OCI-LY7 (cell line): ENCODE results near the gene DDAH1. TPM values are rescaled to one million over a fixed set of nuclear protein-coding genes. Genes with fewer than 3 reads are reported as not detected.

Experiments
- BruUV-seq: library from RNA; stranded (reverse); fragments of 400-500 nt; replicated peaks from 2 replicates; lab custom pipeline; 2021; lab: Mats Ljungman, UMichigan
- CTCF ChIA-PET: fragments of 300-600 bp; sonication (Branson Sonifier 250); formaldehyde crosslinking; loops from one replicate; lab custom pipeline; 2022; ENCODE audit warnings: antibody characterized with exemption; ENCODE audit not compliant: unreplicated experiment; lab: Charles Lee
- POLR2A ChIA-PET: fragments of 300-600 bp; sonication (Branson Sonifier 250); formaldehyde crosslinking; loops from one replicate; lab custom pipeline; 2022; ENCODE audit warnings: antibody characterized with exemption; lab: Charles Lee
- DNase-seq: peaks from one replicate; pipeline ENCODE4 v3.0.0-alpha.2; 2015; ENCODE audit warnings: low spot score
- H2AFZ ChIP-seq: fragments of 200-600 bp; sonication (generic), shearing (Covaris generic); 2 replicates; pipeline ENCODE4 v1.6.1; 2014; ENCODE audit warnings: mild to moderate bottlenecking, antibody characterized with exemption, low read length, moderate library complexity
- H3K27ac ChIP-seq: fragments of 200-600 bp; sonication (generic); 2 replicates; pipeline ENCODE4 v1.5.1; 2014; ENCODE audit warnings: mixed run types, low read depth, mild to moderate bottlenecking, moderate library complexity, low read length, inconsistent platforms; ENCODE audit not compliant: poor library complexity, severe bottlenecking
- H3K36me3 ChIP-seq: fragments of 200-600 bp; sonication (generic); 2 replicates; pipeline ENCODE4 v1.6.1; 2014; ENCODE audit warnings: mild to moderate bottlenecking, antibody characterized with exemption, low read length, moderate library complexity, mixed read lengths; ENCODE audit not compliant: insufficient read depth
- H3K4me1 ChIP-seq: fragments of 200-600 bp; sonication (generic); 2 replicates; pipeline ENCODE4 v1.5.1; 2014; ENCODE audit warnings: mild to moderate bottlenecking, low read length; ENCODE audit not compliant: insufficient read depth, poor library complexity, severe bottlenecking
- H3K4me2 ChIP-seq: fragments of 200-600 bp; sonication (generic); 2 replicates; pipeline ENCODE4 v1.6.1; 2014; ENCODE audit warnings: mild to moderate bottlenecking, low read length
- H3K4me3 ChIP-seq: fragments of 200-600 bp; sonication (generic); 2 replicates; pipeline ENCODE4 v1.5.1; 2014; ENCODE audit warnings: mild to moderate bottlenecking, low read depth, low read length; ENCODE audit not compliant: poor library complexity, severe bottlenecking
- H3K79me2 ChIP-seq: fragments of 200-600 bp; sonication (generic); 2 replicates; pipeline ENCODE4 v1.6.1; 2016; ENCODE audit warnings: low read depth, mild to moderate bottlenecking, low read length, moderate library complexity, mixed read lengths; ENCODE audit not compliant: insufficient read depth
- H3K9me2 ChIP-seq: fragments of 200-600 bp; sonication (generic); 2 replicates; pipeline ENCODE4 v1.6.1; 2016; ENCODE audit warnings: mild to moderate bottlenecking, low read length, mixed read lengths; ENCODE audit not compliant: insufficient read depth
- H3K9me3 ChIP-seq: fragments of 200-600 bp; sonication (generic); 2 replicates; pipeline ENCODE4 v1.6.1; 2014; ENCODE audit warnings: mild to moderate bottlenecking, mixed run types, low read length, mixed read lengths
- H4K20me1 ChIP-seq: fragments of 200-600 bp; sonication (generic); 2 replicates; pipeline ENCODE4 v1.6.1; 2014; ENCODE audit warnings: mild to moderate bottlenecking, antibody characterized with exemption, low read length, moderate library complexity, mixed read lengths; ENCODE audit not compliant: insufficient read depth
- EZH2phosphoT487 ChIP-seq: fragments of 200-600 bp; sonication (generic); IDR thresholded peaks from 2 replicates; pipeline ENCODE4 v1.6.1; 2018; ENCODE audit warnings: low read depth, borderline replicate concordance, mild to moderate bottlenecking, mixed run types, antibody characterized with exemption, low read length, moderate library complexity, mixed read lengths
- intact Hi-C: fragments of 100-400 bp; cut with micrococcal nuclease; formaldehyde crosslinking; loops from one replicate; pipeline ENCODE4 v1.10.0; 2022; ENCODE audit not compliant: unreplicated experiment
- total RNA-seq, 2 experiments: library from RNA; depleted of rRNA in 1 of 2; stranded (reverse); fragments of >200 nt in 1 of 2; shearing (Covaris generic) in 1 of 2; gene quantifications; 2 replicates each; pipeline ENCODE4 v1.2.3, GENCODE V29; 2014 to 2022
- TF ChIP-seq, protein P1 (sequence below): fragments of 200-600 bp; sonication (generic); conservative IDR thresholded peaks from 2 replicates; pipeline ENCODE4 v1.5.1; 2014; ENCODE audit warnings: mild to moderate bottlenecking, antibody characterized with exemption, low read length, moderate library complexity, mixed read lengths

The DDAH1 gene
- total RNA-seq, 2 experiments from 2014 or later, result not detected

DNA sequence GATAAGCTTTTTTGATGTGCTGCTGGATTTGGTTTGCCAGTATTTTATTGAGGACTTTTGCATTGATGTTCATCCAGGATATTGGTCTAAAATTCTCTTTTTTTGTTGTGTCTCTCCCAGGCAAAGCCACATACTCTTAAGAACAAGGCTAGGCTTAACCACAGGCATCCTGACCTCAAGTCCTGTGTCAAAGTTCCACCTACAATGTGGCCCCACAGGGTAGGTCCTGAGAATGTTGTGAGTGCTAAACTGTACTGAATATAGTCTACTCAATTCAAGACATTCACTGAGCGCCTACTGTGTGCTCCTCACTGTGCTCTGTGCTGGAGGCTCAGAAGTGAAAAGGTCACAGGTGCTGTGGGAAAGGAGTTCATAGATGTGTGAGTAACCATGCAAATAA is 20.6 kb downstream of the DDAH1 start:
- Histone ChIP-seq H3K4me3 (no peak overlapping the region), H2AFZ (no peak overlapping the region), H3K9me3 (no peaks in the 10 kb centered on the region), H3K9me2 (no peaks in the 10 kb centered on the region), H3K27ac (no peak overlapping the region), H3K36me3 (no peaks in the 10 kb centered on the region), H3K4me1 (no peaks in the 10 kb centered on the region), H3K79me2 (no peaks in the 10 kb centered on the region), H4K20me1 (no peaks in the 10 kb centered on the region), H3K4me2 (no peak overlapping the region)
- no TSS peak for BruUV-seq
- POLR2A ChIA-PET, result no interaction called here
- intact Hi-C loops, result no loop called here
- TF ChIP-seq, protein P1, sequence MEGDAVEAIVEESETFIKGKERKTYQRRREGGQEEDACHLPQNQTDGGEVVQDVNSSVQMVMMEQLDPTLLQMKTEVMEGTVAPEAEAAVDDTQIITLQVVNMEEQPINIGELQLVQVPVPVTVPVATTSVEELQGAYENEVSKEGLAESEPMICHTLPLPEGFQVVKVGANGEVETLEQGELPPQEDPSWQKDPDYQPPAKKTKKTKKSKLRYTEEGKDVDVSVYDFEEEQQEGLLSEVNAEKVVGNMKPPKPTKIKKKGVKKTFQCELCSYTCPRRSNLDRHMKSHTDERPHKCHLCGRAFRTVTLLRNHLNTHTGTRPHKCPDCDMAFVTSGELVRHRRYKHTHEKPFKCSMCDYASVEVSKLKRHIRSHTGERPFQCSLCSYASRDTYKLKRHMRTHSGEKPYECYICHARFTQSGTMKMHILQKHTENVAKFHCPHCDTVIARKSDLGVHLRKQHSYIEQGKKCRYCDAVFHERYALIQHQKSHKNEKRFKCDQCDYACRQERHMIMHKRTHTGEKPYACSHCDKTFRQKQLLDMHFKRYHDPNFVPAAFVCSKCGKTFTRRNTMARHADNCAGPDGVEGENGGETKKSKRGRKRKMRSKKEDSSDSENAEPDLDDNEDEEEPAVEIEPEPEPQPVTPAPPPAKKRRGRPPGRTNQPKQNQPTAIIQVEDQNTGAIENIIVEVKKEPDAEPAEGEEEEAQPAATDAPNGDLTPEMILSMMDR, result no peak
- TF ChIP-seq EZH2phosphoT487, result no peak
- DNase-seq, result no peak
- CTCF ChIA-PET, result no interaction called here

DNA sequence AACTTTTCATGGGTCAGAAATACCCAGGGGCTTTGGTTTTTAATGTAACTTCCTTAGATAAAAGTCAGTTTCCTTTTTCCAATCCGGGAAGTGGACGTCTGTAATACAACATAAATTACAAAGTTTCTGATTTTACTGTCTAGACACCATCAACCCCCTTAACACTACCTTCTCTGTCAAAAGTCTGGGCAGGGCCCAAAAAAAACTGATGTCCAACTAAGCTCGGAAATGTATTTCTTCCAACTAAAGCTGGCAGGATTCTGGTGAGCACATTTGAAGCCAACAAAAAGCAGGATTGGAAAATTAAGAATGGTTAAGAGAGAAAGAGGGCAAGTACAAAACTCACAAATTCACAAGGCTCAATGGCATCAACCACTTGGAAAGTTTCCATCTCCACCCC is 24.3 kb downstream of the DDAH1 start:
- Histone ChIP-seq H3K27ac (no peak overlapping the region), H3K4me3 (no peak overlapping the region), H3K4me1 (no peaks in the 10 kb centered on the region), H3K9me2 (no peaks in the 10 kb centered on the region), H2AFZ (no peak overlapping the region), H3K36me3 (no peaks in the 10 kb centered on the region), H3K79me2 (no peaks in the 10 kb centered on the region), H3K9me3 (no peaks in the 10 kb centered on the region), H4K20me1 (no peaks in the 10 kb centered on the region), H3K4me2 (no peak overlapping the region)
- intact Hi-C loops, result no loop called here
- ChIA-PET POLR2A (no interaction called here), CTCF (no interaction called here)
- no peak for DNase-seq
- TF ChIP-seq, protein P1, result no peak
- no peak for TF ChIP-seq EZH2phosphoT487
- BruUV-seq, result no TSS peak

DNA sequence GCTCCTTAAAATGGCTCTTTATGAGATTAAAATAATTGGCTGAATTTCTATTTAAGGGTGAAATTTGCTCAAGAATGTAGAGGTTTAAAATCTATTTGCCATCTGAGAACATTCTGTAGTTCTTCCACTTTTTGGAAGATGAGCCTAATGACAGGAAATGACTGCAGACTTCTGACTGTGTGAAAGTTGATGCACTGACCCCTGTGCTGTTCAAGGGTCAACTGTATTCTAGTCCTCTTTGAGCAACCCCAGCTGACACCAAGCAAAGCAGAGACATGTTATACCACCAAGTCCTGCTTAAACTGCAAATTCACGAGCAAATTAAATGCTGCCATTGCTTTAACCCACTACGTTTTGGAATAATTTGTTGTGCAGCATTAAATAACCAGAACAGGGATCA is 26.6 kb downstream of the DDAH1 start:
- Histone ChIP-seq H3K4me3 (no peak overlapping the region), H4K20me1 (no peaks in the 10 kb centered on the region), H2AFZ (no peak overlapping the region), H3K79me2 (no peaks in the 10 kb centered on the region), H3K36me3 (no peaks in the 10 kb centered on the region), H3K27ac (no peak overlapping the region), H3K4me1 (no peaks in the 10 kb centered on the region), H3K4me2 (no peak overlapping the region), H3K9me3 (no peaks in the 10 kb centered on the region), H3K9me2 (no peaks in the 10 kb centered on the region)
- DNase-seq, result no peak
- intact Hi-C loops, result no loop called here
- no TSS peak for BruUV-seq
- POLR2A ChIA-PET, result interaction anchor here (0.6 to 1.1 kb wide), 3 partner anchors 13 to 47 kb away, joined by 3 read pairs; no protein-coding TSS in a partner anchor
- CTCF ChIA-PET, result no interaction called here
- TF ChIP-seq, protein P1, result no peak
- TF ChIP-seq EZH2phosphoT487, result no peak
